WTC11 (cell line): ENCODE data around the gene ZNF189. TPM values are rescaled to one million over a fixed set of nuclear protein-coding genes. Genes with fewer than 3 reads are reported as not detected.
A peak's percentile ranks its signal among the peaks of the same experiment; 100 is the strongest.

Source experiments
- ATAC-seq: fragments of 200-7000 bp; cut with Tn5 transposase; 2 replicates; pipeline ENCODE4 v1.10.0; 2021; ENCODE audit warnings: mild to moderate bottlenecking, moderate library complexity
- CTCF ChIA-PET: fragments of 300-600 bp; sonication (Branson Sonifier 250); formaldehyde crosslinking; loops from one replicate; lab custom pipeline; 2021; ENCODE audit warnings: antibody characterized with exemption; lab: Charles Lee
- POLR2A ChIA-PET: fragments of 350-600 bp; sonication (Branson Sonifier 250); formaldehyde crosslinking; loops from one replicate; lab custom pipeline; 2021; ENCODE audit warnings: antibody characterized with exemption; lab: Charles Lee
- DNase-seq: peaks from one replicate; pipeline ENCODE4 v3.0.0; 2021; ENCODE audit warnings: low spot score
- H3K27ac Mint-ChIP-seq: 2 replicates; pipeline ENCODE4 v1.8.0; 2021; ENCODE audit warnings: mixed read lengths
- H3K27me3 Mint-ChIP-seq: 2 replicates; pipeline ENCODE4 v1.8.0; 2021; ENCODE audit warnings: low read depth, mild to moderate bottlenecking, moderate library complexity, mixed read lengths
- H3K36me3 Mint-ChIP-seq: 2 replicates; pipeline ENCODE4 v1.8.0; 2021; ENCODE audit warnings: mixed read lengths
- H3K4me1 Mint-ChIP-seq: 2 replicates; pipeline ENCODE4 v1.8.0; 2022; ENCODE audit warnings: mixed read lengths
- H3K4me3 Mint-ChIP-seq: 2 replicates; pipeline ENCODE4 v1.8.0; 2021; ENCODE audit warnings: mild to moderate bottlenecking, moderate library complexity, mixed read lengths
- H3K9me3 Mint-ChIP-seq: 2 replicates; pipeline ENCODE4 v1.8.0; 2021; ENCODE audit warnings: mixed read lengths
- ATF3 ChIP-seq: sonication (generic); formaldehyde crosslinking; conservative IDR thresholded peaks from 2 replicates; pipeline ENCODE4 v1.8.1; 2022; ENCODE audit warnings: mild to moderate bottlenecking, missing genetic modification reagents
- ATF6 ChIP-seq: sonication (generic); formaldehyde crosslinking; IDR thresholded peaks from 2 replicates; pipeline ENCODE4 v1.8.1; 2023; ENCODE audit warnings: mild to moderate bottlenecking, missing genetic modification reagents
- CDX4 ChIP-seq: fragments of 250-450 bp; sonication (Bioruptor Pico); IDR thresholded peaks from 2 replicates; pipeline ENCODE4 v1.9.0; 2021; ENCODE audit warnings: moderate library complexity, mild to moderate bottlenecking, inconsistent platforms, borderline replicate concordance
- FOXP1 ChIP-seq: sonication (generic); formaldehyde crosslinking; IDR thresholded peaks from 2 replicates; pipeline ENCODE4 v1.8.0; 2022; ENCODE audit warnings: missing genetic modification reagents, mild to moderate bottlenecking, moderate library complexity, borderline replicate concordance
- GABPB1 ChIP-seq: sonication (generic); formaldehyde crosslinking; IDR thresholded peaks from 2 replicates; pipeline ENCODE4 v1.8.1; 2023; ENCODE audit warnings: mild to moderate bottlenecking, missing genetic modification reagents
- NR1H2 ChIP-seq: sonication (generic); formaldehyde crosslinking; IDR thresholded peaks from 2 replicates; pipeline ENCODE4 v1.9.0; 2021; ENCODE audit warnings: mild to moderate bottlenecking, moderate library complexity, missing genetic modification reagents
- TEAD4 ChIP-seq: sonication (generic); formaldehyde crosslinking; IDR thresholded peaks from 2 replicates; pipeline ENCODE4 v1.8.0; 2022; ENCODE audit warnings: mild to moderate bottlenecking, missing genetic modification reagents
- ZNF281 ChIP-seq: sonication (generic); formaldehyde crosslinking; IDR thresholded peaks from 2 replicates; pipeline ENCODE4 v1.8.0; 2023; ENCODE audit warnings: mild to moderate bottlenecking, missing genetic modification reagents
- ZNF317 ChIP-seq: sonication (generic); formaldehyde crosslinking; IDR thresholded peaks from 2 replicates; pipeline ENCODE4 v1.8.1; 2023; ENCODE audit warnings: low read depth, mild to moderate bottlenecking, moderate library complexity, missing genetic modification reagents, borderline replicate concordance
- ZNF532 ChIP-seq: fragments of 250-450 bp; sonication (Bioruptor Pico); IDR thresholded peaks from 2 replicates; pipeline ENCODE4 v1.9.0; 2021; ENCODE audit warnings: mild to moderate bottlenecking, borderline replicate concordance
- total RNA-seq: library from RNA; stranded (reverse); gene quantifications from 3 replicates; pipeline ENCODE4 v1.2.3, GENCODE V29; 2021

ZNF189 gene
- total RNA-seq, 1 experiment from 2014 or later = 10.3 TPM

- Mint-ChIP-seq H3K36me3 (no peaks in the 10 kb centered on the region), H3K27me3 (no peaks in the 10 kb centered on the region; the same call in none of the 2 replicates), H3K4me1 (peaks cover 8% of the 10 kb centered on the region), H3K27ac (no peak overlapping the region), H3K4me3 (no peak overlapping the region), H3K9me3 (no peaks in the 10 kb centered on the region)
- DNase-seq (no peak), ATAC-seq (no peak)
- ChIA-PET POLR2A (no interaction called here), CTCF (interaction anchor here (1.0 to 1.4 kb wide), 5 partner anchors 11 to 57 kb away, joined by 3 to 5 read pairs (median 3); a partner anchor contains a TSS)
- TF ChIP-seq ATF3 (CRISPR knock-in tag) = no peak
- peak; percentile 89 for TF ChIP-seq GABPB1 (CRISPR knock-in tag)
These were observed 46.8 kb downstream of the ZNF189 start for GRCh38 chr9:101445353-101446029.

- POLR2A ChIA-PET = interaction anchor here (0.6 to 0.8 kb wide), 2 partner anchors 19 to 40 kb away, joined by 3 read pairs; no protein-coding TSS in a partner anchor
- peaks cover 10% of the 10 kb centered on the region for H3K9me3 Mint-ChIP-seq
- no peak for ATAC-seq
- H3K4me1 Mint-ChIP-seq = peaks cover 8% of the 10 kb centered on the region
- CTCF ChIA-PET = interaction anchor here (1.0 to 1.4 kb wide), 4 partner anchors 10 to 40 kb away, joined by 3 to 5 read pairs (median 3); a partner anchor contains a TSS
- no peaks in the 10 kb centered on the region; the same call in none of the 2 replicates for H3K27me3 Mint-ChIP-seq
- no peak overlapping the region for H3K4me3 Mint-ChIP-seq
- DNase-seq = no peak
- H3K36me3 Mint-ChIP-seq = peaks cover 3% of the 10 kb centered on the region
- TF ChIP-seq CDX4 (CRISPR knock-in tag) (no peak), NR1H2 (CRISPR knock-in tag) (no peak), ZNF532 (CRISPR knock-in tag) (no peak), ATF6 (CRISPR knock-in tag) (no peak), FOXP1 (CRISPR knock-in tag) (no peak), TEAD4 (CRISPR knock-in tag) (no peak), ZNF317 (CRISPR knock-in tag) (no peak), ZNF281 (CRISPR knock-in tag) (no peak)
- no peak overlapping the region for H3K27ac Mint-ChIP-seq
These were observed 48.1 kb downstream of the ZNF189 start for GRCh38 chr9:101446732-101447131.
